ENCODE results near the gene FN1.

DNA sequence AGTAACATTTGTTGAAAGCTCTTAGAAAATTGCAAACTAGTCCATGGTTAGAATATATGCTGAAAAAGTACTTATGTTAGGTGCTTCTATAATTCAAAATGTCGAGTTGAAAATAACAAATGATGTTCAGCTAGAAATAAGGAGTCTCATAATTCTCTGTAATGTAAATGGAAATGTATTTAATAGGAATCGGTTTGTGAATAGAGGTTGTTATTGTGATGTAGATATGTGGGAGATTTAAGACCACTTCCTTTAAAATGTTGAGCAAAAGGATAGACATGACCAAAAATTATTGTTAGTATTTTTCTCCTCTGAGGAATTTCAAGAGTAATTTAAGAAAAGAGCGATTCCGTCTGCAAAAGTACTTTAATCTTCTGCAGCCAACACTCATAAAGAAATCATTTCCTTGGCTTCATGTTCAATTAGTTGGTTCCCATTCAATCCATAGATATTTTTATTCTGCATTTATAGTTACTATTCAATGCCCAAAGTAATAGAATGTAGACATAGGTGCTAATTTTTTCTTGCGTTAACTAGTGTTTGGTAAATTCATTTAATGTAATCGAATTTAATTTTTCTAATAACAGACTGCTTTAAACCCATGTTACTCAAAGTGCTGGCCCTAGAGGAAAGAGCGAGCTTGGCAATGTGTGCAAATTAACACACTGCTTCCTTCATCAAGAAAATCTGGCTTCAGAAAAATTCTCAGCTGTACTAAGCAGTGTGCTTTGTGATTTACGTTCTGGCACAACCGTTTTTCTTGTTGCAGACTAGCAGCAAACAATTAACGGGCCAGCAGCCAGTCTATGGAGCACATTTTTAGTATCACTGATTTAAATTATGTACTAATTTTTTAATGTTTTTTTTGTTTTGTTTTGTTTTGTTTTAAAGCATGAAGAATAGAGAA lies 32.2 kb downstream of the FN1 start:
- TF ChIP-seq, protein P1, sequence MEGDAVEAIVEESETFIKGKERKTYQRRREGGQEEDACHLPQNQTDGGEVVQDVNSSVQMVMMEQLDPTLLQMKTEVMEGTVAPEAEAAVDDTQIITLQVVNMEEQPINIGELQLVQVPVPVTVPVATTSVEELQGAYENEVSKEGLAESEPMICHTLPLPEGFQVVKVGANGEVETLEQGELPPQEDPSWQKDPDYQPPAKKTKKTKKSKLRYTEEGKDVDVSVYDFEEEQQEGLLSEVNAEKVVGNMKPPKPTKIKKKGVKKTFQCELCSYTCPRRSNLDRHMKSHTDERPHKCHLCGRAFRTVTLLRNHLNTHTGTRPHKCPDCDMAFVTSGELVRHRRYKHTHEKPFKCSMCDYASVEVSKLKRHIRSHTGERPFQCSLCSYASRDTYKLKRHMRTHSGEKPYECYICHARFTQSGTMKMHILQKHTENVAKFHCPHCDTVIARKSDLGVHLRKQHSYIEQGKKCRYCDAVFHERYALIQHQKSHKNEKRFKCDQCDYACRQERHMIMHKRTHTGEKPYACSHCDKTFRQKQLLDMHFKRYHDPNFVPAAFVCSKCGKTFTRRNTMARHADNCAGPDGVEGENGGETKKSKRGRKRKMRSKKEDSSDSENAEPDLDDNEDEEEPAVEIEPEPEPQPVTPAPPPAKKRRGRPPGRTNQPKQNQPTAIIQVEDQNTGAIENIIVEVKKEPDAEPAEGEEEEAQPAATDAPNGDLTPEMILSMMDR (IDR thresholded peaks at IDR 0.05), result no peak
- TF ChIP-seq, protein P2, sequence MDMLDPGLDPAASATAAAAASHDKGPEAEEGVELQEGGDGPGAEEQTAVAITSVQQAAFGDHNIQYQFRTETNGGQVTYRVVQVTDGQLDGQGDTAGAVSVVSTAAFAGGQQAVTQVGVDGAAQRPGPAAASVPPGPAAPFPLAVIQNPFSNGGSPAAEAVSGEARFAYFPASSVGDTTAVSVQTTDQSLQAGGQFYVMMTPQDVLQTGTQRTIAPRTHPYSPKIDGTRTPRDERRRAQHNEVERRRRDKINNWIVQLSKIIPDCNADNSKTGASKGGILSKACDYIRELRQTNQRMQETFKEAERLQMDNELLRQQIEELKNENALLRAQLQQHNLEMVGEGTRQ (CRISPR knock-in tag; IDR thresholded peaks at IDR 0.05), result no peak
- no peak for TF ChIP-seq NR3C1 (CRISPR knock-in tag; conservative IDR thresholded peaks at IDR 0.05; ENCODE audit: low read depth)
- no peak for TF ChIP-seq KAT7 (CRISPR knock-in tag; IDR thresholded peaks at IDR 0.05; ENCODE audit: borderline replicate concordance)
- TF ChIP-seq CBFB (CRISPR knock-in tag; IDR thresholded peaks at IDR 0.05; ENCODE audit: low read depth), result no peak

Data from WTC11 (cell line).